Endothelial cell of umbilical vein (primary cell): ENCODE data around the gene SFSWAP.

ENCODE experiments used
- CTCF ChIP-seq, 2 donors: IDR thresholded peaks; 1 replicate in 1 of 2; 2 replicates in 1 of 2; pipeline ENCODE4 v1.5.1; 2011; ENCODE audit warnings: low read length in 2 of 2, mild to moderate bottlenecking in 2 of 2, moderate library complexity in 2 of 2, control low read depth in 1 of 2, inconsistent platforms in 1 of 2, low read depth in 1 of 2; ENCODE audit not compliant: insufficient read depth in 1 of 2; ENCODE audit errors: extremely low read depth in 1 of 2
- EZH2 ChIP-seq: IDR thresholded peaks from 2 replicates; pipeline ENCODE4 v1.6.1; 2012; ENCODE audit warnings: borderline replicate concordance, low read depth, mild to moderate bottlenecking, moderate library complexity, low read length, inconsistent platforms; ENCODE audit not compliant: severe bottlenecking
- GATA2 ChIP-seq: IDR thresholded peaks from 2 replicates; pipeline ENCODE4 v1.7.0; 2011; ENCODE audit warnings: low read depth, mild to moderate bottlenecking, moderate library complexity, mixed read lengths, low read length; ENCODE audit not compliant: insufficient read length, insufficient read depth
- JUN ChIP-seq: IDR thresholded peaks from 2 replicates; pipeline ENCODE4 v1.6.1; 2011; ENCODE audit warnings: borderline replicate concordance, low read depth; ENCODE audit not compliant: insufficient read length, insufficient read depth
- MAX ChIP-seq: IDR thresholded peaks from 2 replicates; pipeline ENCODE4 v1.6.1; 2011; ENCODE audit not compliant: insufficient read depth, insufficient read length
- POLR2A ChIP-seq: IDR thresholded peaks from 2 replicates; pipeline ENCODE4 v1.6.1; 2012; ENCODE audit warnings: low read depth, mild to moderate bottlenecking, control low read depth, low read length
- POLR2AphosphoS5 ChIP-seq: IDR thresholded peaks from 2 replicates; pipeline ENCODE4 v1.6.1; 2012; ENCODE audit warnings: low read depth, mild to moderate bottlenecking, control low read depth, low read length, moderate library complexity; ENCODE audit not compliant: insufficient read depth

GRCh38 chr12:131714759-131715158, 3.9 kb downstream of the SFSWAP start:
- TF ChIP-seq CTCF (IDR thresholded peaks at IDR 0.05; ENCODE audit: extremely low read depth in 1 of 2, insufficient read depth in 1 of 2, low read depth in 1 of 2, low read length in 2 of 2) (no peak), EZH2 (no peak), POLR2A (no peak), POLR2AphosphoS5 (no peak), MAX (no peak), GATA2 (no peak), JUN (no peak)
